SU-DHL-6 (cell line): ENCODE data around the gene TK1.

ENCODE experiments used
- EZH2phosphoT487 ChIP-seq: fragments of 200-600 bp; sonication (generic), shearing (Covaris generic); conservative IDR thresholded peaks from 2 replicates; pipeline ENCODE4 v1.6.1; 2018; ENCODE audit warnings: mild to moderate bottlenecking, antibody characterized with exemption, low read length, moderate library complexity, mixed read lengths
- TF ChIP-seq, protein P1 (sequence below): fragments of 200-600 bp; sonication (generic); IDR thresholded peaks from one replicate; pipeline ENCODE4 v1.5.1; 2017; ENCODE audit warnings: antibody characterized with exemption, mild to moderate bottlenecking, low read length, moderate library complexity; ENCODE audit not compliant: insufficient read depth, poor library complexity, severe bottlenecking

DNA sequence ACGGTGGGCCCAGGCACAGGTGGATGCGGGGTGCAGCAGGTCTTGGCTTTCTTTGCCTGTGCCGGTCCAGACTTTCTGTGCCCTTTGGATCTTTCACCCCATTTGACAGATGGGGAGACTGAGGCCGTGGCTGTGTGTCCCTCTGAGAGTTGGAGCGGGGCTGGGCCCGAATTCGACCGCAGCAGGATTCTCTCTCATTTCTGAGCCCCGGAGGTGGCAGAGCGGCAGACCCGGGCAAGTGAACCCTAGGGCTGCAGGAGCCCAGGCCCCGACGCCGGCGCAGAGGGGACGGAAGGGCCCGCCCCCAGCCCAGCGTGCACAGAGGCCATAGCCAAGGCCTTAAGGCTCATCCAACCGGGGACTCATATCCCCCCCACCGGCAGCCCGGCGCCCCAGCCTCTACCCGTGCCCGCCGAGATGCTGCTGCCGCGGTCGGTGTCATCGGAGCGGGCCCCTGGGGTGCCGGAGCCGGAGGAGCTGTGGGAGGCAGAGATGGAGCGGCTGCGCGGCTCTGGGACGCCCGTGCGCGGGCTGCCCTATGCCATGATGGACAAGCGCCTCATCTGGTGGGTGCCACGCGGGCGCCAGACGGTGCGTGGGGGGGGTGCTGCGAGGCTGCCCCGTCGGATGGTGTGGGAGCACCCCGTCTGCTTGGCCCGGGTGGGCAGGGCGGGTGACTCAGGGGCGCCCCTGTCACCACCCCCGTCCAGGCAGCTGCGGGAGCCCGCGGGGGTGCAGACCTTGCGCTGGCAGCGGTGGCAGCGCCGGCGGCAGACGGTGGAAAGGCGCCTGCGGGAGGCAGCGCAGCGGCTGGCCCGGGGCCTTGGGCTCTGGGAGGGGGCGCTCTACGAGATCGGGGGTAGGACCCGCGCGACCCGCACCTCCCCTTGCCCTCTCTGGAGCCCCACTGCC, 55.4 kb downstream of the TK1 start:
- TF ChIP-seq, protein P1, sequence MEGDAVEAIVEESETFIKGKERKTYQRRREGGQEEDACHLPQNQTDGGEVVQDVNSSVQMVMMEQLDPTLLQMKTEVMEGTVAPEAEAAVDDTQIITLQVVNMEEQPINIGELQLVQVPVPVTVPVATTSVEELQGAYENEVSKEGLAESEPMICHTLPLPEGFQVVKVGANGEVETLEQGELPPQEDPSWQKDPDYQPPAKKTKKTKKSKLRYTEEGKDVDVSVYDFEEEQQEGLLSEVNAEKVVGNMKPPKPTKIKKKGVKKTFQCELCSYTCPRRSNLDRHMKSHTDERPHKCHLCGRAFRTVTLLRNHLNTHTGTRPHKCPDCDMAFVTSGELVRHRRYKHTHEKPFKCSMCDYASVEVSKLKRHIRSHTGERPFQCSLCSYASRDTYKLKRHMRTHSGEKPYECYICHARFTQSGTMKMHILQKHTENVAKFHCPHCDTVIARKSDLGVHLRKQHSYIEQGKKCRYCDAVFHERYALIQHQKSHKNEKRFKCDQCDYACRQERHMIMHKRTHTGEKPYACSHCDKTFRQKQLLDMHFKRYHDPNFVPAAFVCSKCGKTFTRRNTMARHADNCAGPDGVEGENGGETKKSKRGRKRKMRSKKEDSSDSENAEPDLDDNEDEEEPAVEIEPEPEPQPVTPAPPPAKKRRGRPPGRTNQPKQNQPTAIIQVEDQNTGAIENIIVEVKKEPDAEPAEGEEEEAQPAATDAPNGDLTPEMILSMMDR: no peak
- TF ChIP-seq EZH2phosphoT487: no peak
